PC-9 (cell line): ENCODE results near the gene MAGI2. TPM values are rescaled to one million over a fixed set of nuclear protein-coding genes. Genes with fewer than 3 reads are reported as not detected.

ENCODE experiments used
- BruUV-seq: library from RNA; stranded (reverse); fragments of 400-500 nt; replicated peaks from 2 replicates; lab custom pipeline; 2021; lab: Mats Ljungman, UMichigan
- CTCF ChIA-PET: fragments of 300-600 bp; sonication (Branson Sonifier 250); formaldehyde crosslinking; loops from one replicate; lab custom pipeline; 2022; ENCODE audit warnings: antibody characterized with exemption; lab: Charles Lee
- POLR2A ChIA-PET: fragments of 300-600 bp; sonication (Branson Sonifier 250); formaldehyde crosslinking; loops from one replicate; lab custom pipeline; 2022; ENCODE audit warnings: antibody characterized with exemption; ENCODE audit not compliant: unreplicated experiment; lab: Charles Lee
- DNase-seq, 2 experiments: peaks; one replicate each; pipeline versions ENCODE4 v3.0.0 to v3.0.0-alpha.2; 2015 to 2022; ENCODE audit warnings: mixed read lengths in 1 of 2
- H2AFZ ChIP-seq: fragments of 200-600 bp; sonication (generic); 2 replicates; pipeline ENCODE4 v1.8.1; 2017; ENCODE audit warnings: antibody characterized with exemption
- H3F3A ChIP-seq: fragments of 200-600 bp; sonication (generic); 2 replicates; pipeline ENCODE4 v1.8.1; 2017; ENCODE audit warnings: antibody characterized with exemption, mild to moderate bottlenecking, low read depth; ENCODE audit not compliant: insufficient read depth
- H3K27ac ChIP-seq: fragments of 200-600 bp; sonication (generic); 2 replicates; pipeline ENCODE4 v1.6.1; 2016; ENCODE audit warnings: mixed run types
- H3K27me3 ChIP-seq: fragments of 200-600 bp; sonication (generic); 2 replicates; pipeline ENCODE4 v1.6.1; 2016; ENCODE audit warnings: low read depth, mixed run types; ENCODE audit not compliant: insufficient read depth
- H3K36me3 ChIP-seq: fragments of 200-600 bp; sonication (generic); 2 replicates; pipeline ENCODE4 v1.6.1; 2016; ENCODE audit warnings: low read depth, mixed run types
- H3K4me1 ChIP-seq: fragments of 200-600 bp; sonication (generic); replicated peaks from 2 replicates; pipeline ENCODE4 v1.6.1; 2016; ENCODE audit warnings: mixed run types; ENCODE audit not compliant: insufficient read depth
- H3K4me2 ChIP-seq: fragments of 200-600 bp; sonication (generic); 2 replicates; pipeline ENCODE4 v1.6.1; 2017; ENCODE audit warnings: mixed run types
- H3K4me3 ChIP-seq: fragments of 200-600 bp; sonication (generic); 2 replicates; pipeline ENCODE4 v1.6.1; 2016; ENCODE audit warnings: mixed run types
- H3K79me2 ChIP-seq: fragments of 200-600 bp; sonication (generic); 2 replicates; pipeline ENCODE4 v1.6.1; 2017; ENCODE audit warnings: low read depth, mixed run types
- H3K9me2 ChIP-seq: fragments of 200-600 bp; sonication (generic); 2 replicates; pipeline ENCODE4 v1.8.1; 2017; ENCODE audit warnings: mild to moderate bottlenecking; ENCODE audit not compliant: insufficient read depth
- H3K9me3 ChIP-seq: fragments of 200-600 bp; sonication (generic); 2 replicates; pipeline ENCODE4 v1.8.1; 2016; ENCODE audit warnings: low read depth; ENCODE audit not compliant: insufficient read depth
- H4K20me1 ChIP-seq: fragments of 200-600 bp; sonication (generic); 2 replicates; pipeline ENCODE4 v1.8.1; 2017; ENCODE audit not compliant: insufficient read depth
- CTCF ChIP-seq: fragments of 200-600 bp; sonication (generic); conservative IDR thresholded peaks from 2 replicates; pipeline ENCODE4 v1.6.1; 2017; ENCODE audit warnings: mixed run types, antibody characterized with exemption, mild to moderate bottlenecking, moderate library complexity
- EZH2 ChIP-seq: fragments of 200-600 bp; sonication (generic); IDR thresholded peaks from 2 replicates; pipeline ENCODE4 v1.8.0; 2017; ENCODE audit warnings: antibody characterized with exemption, low read depth
- intact Hi-C: fragments of 100-400 bp; cut with micrococcal nuclease; formaldehyde crosslinking; loops from one replicate; pipeline ENCODE4 v1.10.0; 2022; ENCODE audit not compliant: unreplicated experiment
- total RNA-seq: library from RNA; stranded (reverse); gene quantifications from 2 replicates; pipeline ENCODE4 v1.2.3, GENCODE V29; 2021

MAGI2 gene
- total RNA-seq, 1 experiment from 2014 or later = 0.92 TPM

- CTCF ChIA-PET = no interaction called here
These were observed 966.0 kb downstream of the MAGI2 start for GRCh38 chr7:78487464-78487863.

GRCh38 chr7:78479348-78479747 lies 974.1 kb downstream of the MAGI2 start:
- H3K4me2 ChIP-seq = no peak overlapping the region
- POLR2A ChIA-PET = no interaction called here
- BruUV-seq = no TSS peak

More at GRCh38 chr7:78487464-78487863, 966.0 kb downstream of the MAGI2 start:
- Histone ChIP-seq H3K36me3 (no peaks in the 10 kb centered on the region), H3F3A (no peaks in the 10 kb centered on the region), H3K9me2 (no peaks in the 10 kb centered on the region), H3K4me3 (no peak overlapping the region), H3K4me2 (no peak overlapping the region), H4K20me1 (no peaks in the 10 kb centered on the region), H2AFZ (no peak overlapping the region), H3K4me1 (no peaks in the 10 kb centered on the region), H3K27ac (no peak overlapping the region), H3K9me3 (no peaks in the 10 kb centered on the region), H3K79me2 (no peaks in the 10 kb centered on the region), H3K27me3 (no peaks in the 10 kb centered on the region)
- no TSS peak for BruUV-seq
- DNase-seq = no peak
- intact Hi-C loops = no loop called here
- POLR2A ChIA-PET = no interaction called here
- TF ChIP-seq CTCF (no peak), EZH2 (no peak)

GRCh38 chr7:78476851-78477405 lies 976.5 kb downstream of the MAGI2 start:
- no peaks in the 10 kb centered on the region for H3K36me3 ChIP-seq
- ChIA-PET CTCF (no interaction called here), POLR2A (no interaction called here)
- intact Hi-C loops = no loop called here
- BruUV-seq = no TSS peak
- no peaks in the 10 kb centered on the region for H3K79me2 ChIP-seq
- TF ChIP-seq EZH2 (no peak), CTCF (no peak)
- H2AFZ ChIP-seq = no peak overlapping the region
- no peaks in the 10 kb centered on the region for H3F3A ChIP-seq
- no peaks in the 10 kb centered on the region for H3K4me1 ChIP-seq
- no peaks in the 10 kb centered on the region for H3K27me3 ChIP-seq
- no peaks in the 10 kb centered on the region for H3K9me3 ChIP-seq
- H3K4me3 ChIP-seq = no peak overlapping the region
- H3K27ac ChIP-seq = no peak overlapping the region
- H3K4me2 ChIP-seq = no peak overlapping the region
- DNase-seq = no peak
- H4K20me1 ChIP-seq = no peaks in the 10 kb centered on the region
- H3K9me2 ChIP-seq = no peaks in the 10 kb centered on the region

More at GRCh38 chr7:78479348-78479747, 974.1 kb downstream of the MAGI2 start:
- H3K9me2 ChIP-seq = no peaks in the 10 kb centered on the region
- H4K20me1 ChIP-seq = no peaks in the 10 kb centered on the region
- H3K79me2 ChIP-seq = no peaks in the 10 kb centered on the region
- H3K27me3 ChIP-seq = no peaks in the 10 kb centered on the region
- no peaks in the 10 kb centered on the region for H3K4me1 ChIP-seq
- no peaks in the 10 kb centered on the region for H3K9me3 ChIP-seq
- no peak overlapping the region for H3K27ac ChIP-seq
- no peaks in the 10 kb centered on the region for H3F3A ChIP-seq
- intact Hi-C loops = no loop called here
- DNase-seq = no peak
- CTCF ChIA-PET = no interaction called here
- H3K4me3 ChIP-seq = no peak overlapping the region
- H2AFZ ChIP-seq = no peak overlapping the region
- TF ChIP-seq EZH2 (no peak), CTCF (no peak)
- no peaks in the 10 kb centered on the region for H3K36me3 ChIP-seq
